LNCAP (cell line): ENCODE measurements around the gene COX6B2.

Experiments
- TF ChIP-seq, protein P1 (sequence below): fragments of 450-650 bp; IDR thresholded peaks from 2 replicates; pipeline ENCODE4 v1.5.1; 2017; ENCODE audit warnings: mild to moderate bottlenecking

Gene COX6B2

DNA sequence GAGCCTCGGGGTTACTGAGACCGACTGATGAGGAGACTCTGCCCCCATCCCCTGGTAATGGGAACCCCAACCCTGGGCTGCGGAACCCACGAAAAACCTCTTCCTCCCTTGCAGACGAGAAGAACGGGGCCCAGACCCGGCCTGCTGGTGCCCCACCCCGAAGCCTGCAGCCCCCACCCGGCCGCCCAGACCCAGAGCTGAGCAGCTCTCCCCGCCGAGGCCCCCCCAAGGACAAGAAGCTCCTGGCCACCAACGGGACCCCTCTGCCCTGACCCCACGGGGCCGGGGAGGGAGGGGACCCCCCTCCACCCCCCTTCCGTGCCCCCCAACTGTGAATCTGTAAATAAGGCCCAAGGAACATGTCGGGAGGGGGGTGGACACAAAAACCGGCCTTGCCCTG is 42.7 kb downstream of the COX6B2 start:
- TF ChIP-seq, protein P1, sequence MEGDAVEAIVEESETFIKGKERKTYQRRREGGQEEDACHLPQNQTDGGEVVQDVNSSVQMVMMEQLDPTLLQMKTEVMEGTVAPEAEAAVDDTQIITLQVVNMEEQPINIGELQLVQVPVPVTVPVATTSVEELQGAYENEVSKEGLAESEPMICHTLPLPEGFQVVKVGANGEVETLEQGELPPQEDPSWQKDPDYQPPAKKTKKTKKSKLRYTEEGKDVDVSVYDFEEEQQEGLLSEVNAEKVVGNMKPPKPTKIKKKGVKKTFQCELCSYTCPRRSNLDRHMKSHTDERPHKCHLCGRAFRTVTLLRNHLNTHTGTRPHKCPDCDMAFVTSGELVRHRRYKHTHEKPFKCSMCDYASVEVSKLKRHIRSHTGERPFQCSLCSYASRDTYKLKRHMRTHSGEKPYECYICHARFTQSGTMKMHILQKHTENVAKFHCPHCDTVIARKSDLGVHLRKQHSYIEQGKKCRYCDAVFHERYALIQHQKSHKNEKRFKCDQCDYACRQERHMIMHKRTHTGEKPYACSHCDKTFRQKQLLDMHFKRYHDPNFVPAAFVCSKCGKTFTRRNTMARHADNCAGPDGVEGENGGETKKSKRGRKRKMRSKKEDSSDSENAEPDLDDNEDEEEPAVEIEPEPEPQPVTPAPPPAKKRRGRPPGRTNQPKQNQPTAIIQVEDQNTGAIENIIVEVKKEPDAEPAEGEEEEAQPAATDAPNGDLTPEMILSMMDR = no peak

- TF ChIP-seq, protein P1 = no peak
Measured at GRCh38 chr19:55311397-55311796, 43.1 kb downstream of the COX6B2 start.

DNA sequence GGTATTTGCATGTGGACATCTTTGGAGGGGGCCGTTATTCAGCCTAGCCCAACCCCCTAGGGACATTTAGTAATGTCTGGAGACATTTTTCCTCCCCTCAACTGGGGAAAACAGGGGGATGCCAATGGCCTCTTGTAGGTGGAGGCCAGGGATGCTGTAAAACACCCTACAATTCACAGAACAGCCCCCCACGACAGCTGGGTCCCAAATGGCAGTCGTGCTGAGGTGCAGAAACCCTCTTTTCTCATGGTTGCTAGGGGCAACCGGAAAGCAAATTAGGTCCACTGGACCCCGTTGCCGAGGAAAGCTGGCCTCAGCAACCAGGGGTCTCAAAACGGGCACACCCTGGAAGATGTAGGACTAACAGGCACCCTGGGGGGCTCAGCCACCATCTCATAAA is 44.0 kb downstream of the COX6B2 start:
- TF ChIP-seq, protein P1 = no peak

DNA sequence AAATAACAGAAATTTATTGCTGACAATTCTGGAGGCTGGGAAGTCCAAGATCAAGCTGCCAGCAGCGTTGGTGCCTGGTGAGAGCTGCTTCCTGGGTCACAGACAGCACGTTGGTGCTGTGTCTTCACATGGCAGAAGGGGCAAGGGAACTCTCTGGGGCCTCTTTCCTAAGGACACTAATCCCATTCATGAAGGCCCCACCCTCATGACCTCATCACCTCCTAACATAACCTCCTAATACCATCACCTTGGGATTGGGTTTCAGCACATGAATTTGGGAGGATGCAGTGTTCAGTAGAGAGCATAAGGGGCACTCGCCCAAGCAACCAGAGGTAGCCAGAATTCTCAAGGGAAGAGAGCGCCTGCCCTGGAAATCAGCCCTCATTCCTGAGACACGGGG is 45.1 kb downstream of the COX6B2 start:
- TF ChIP-seq, protein P1 = no peak

GRCh38 chr19:55308281-55308680 is 46.2 kb downstream of the COX6B2 start:
- TF ChIP-seq, protein P1 = no peak

DNA sequence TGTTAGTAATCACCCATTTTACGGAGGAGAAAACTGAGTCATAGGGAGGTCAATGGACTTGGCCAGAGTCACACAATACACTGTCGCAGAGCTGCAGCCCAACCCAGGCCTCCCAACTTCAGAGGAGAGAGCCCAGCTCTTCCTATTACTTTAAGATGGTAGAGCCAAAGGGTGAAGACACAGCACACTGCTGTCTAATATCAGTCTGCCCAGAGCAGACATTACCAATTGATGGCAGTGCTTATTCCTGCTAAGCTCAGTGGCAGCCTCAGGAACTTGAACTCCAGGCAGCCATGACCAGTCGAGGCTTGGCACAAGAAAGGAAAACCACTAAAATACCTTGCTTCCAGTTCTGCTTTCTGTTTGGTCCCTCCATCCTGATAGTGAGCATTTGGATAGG is 47.8 kb downstream of the COX6B2 start:
- TF ChIP-seq, protein P1 = no peak

GRCh38 chr19:55305983-55306562 is 48.4 kb downstream of the COX6B2 start:
- TF ChIP-seq, protein P1 = no peak

- TF ChIP-seq, protein P1 = no peak
Measured at GRCh38 chr19:55305491-55305890, 49.0 kb downstream of the COX6B2 start.
